MM.1S (cell line): Measurements from ENCODE around the gene DNAJB6.

Experiments
- EZH2 ChIP-seq: fragments of 300-600 bp; sonication (generic); optimal IDR thresholded peaks from 2 replicates; pipeline ENCODE3; 2017; ENCODE audit warnings: low read depth, mild to moderate bottlenecking, antibody characterized with exemption, low read length, mixed read lengths
- TF ChIP-seq, protein P1 (sequence below): fragments of 300-600 bp; sonication (generic); IDR thresholded peaks from 2 replicates; pipeline ENCODE4 v1.5.1; 2016; ENCODE audit warnings: antibody characterized with exemption, low read length, mixed read lengths

DNA sequence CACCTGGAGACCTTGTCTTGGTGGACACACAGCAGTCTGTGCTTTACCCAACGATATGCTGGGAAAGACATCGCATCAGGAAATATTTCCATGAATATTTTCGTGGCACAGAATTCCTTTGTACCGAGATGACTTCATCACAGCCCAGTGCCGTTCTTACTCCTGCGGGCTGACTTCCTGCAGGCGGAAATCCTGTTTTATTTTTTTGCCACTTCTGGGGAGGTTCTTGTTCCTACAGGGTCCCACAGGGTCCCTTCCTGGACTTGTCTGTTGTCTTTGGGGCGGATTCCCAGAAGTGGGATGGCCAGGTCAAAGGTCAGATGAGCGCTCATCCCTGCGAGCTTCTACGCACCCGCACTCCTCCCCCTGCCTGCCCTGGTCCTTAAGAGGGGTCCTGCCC, 86.5 kb downstream of the DNAJB6 start:
- TF ChIP-seq, protein P1, sequence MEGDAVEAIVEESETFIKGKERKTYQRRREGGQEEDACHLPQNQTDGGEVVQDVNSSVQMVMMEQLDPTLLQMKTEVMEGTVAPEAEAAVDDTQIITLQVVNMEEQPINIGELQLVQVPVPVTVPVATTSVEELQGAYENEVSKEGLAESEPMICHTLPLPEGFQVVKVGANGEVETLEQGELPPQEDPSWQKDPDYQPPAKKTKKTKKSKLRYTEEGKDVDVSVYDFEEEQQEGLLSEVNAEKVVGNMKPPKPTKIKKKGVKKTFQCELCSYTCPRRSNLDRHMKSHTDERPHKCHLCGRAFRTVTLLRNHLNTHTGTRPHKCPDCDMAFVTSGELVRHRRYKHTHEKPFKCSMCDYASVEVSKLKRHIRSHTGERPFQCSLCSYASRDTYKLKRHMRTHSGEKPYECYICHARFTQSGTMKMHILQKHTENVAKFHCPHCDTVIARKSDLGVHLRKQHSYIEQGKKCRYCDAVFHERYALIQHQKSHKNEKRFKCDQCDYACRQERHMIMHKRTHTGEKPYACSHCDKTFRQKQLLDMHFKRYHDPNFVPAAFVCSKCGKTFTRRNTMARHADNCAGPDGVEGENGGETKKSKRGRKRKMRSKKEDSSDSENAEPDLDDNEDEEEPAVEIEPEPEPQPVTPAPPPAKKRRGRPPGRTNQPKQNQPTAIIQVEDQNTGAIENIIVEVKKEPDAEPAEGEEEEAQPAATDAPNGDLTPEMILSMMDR: no peak
- no peak for TF ChIP-seq EZH2
